GOT3 (cell line): Measurements from ENCODE around the gene PTPN9.
A peak's percentile ranks its signal among the peaks of the same experiment; 100 is the strongest.
"Not testable (repeated sequence)": the region's sequence is repeated elsewhere in the genome, so short reads cannot be mapped to it uniquely, and the experiment has no call there.

Experiments
- DNase-seq: peaks from one replicate; lab custom pipeline; 2025; ENCODE audit warnings: mixed read lengths; lab: John Stamatoyannopoulos, UW

The PTPN9 gene

GRCh38 chr15:75452865-75453702, 126.0 kb downstream of the PTPN9 start:
- no peak for DNase-seq

GRCh38 chr15:75452364-75452864, 126.7 kb downstream of the PTPN9 start:
- DNase-seq: no peak

GRCh38 chr15:75451674-75452363, 127.3 kb downstream of the PTPN9 start, which contains the start of gene SIN3A:
Gene SIN3A, minus strand, starts transcription at chr15:75451690. Its CDS starts 21,315 bp downstream, at chr15:75430375.
- peak; percentile 94 for DNase-seq

- DNase-seq: no peak
Observed at GRCh38 chr15:75451202-75451673, 127.9 kb downstream of the PTPN9 start.

- peak; percentile 77 for DNase-seq
Observed at GRCh38 chr15:75450307-75451201, 128.6 kb downstream of the PTPN9 start.

GRCh38 chr15:75449585-75450306, 129.4 kb downstream of the PTPN9 start:
- DNase-seq: no peak

GRCh38 chr15:75448171-75448570, 130.9 kb downstream of the PTPN9 start:
- not testable (repeated sequence) for DNase-seq

GRCh38 chr15:75446151-75446550, 133.0 kb downstream of the PTPN9 start:
- no peak for DNase-seq

- not testable (repeated sequence) for DNase-seq
Observed at GRCh38 chr15:75445324-75445723, 133.8 kb downstream of the PTPN9 start.

- not testable (repeated sequence) for DNase-seq
Observed at GRCh38 chr15:75443972-75444453, 135.1 kb downstream of the PTPN9 start.

GRCh38 chr15:75437721-75438120, 141.4 kb downstream of the PTPN9 start:
- no peak for DNase-seq

GRCh38 chr15:75436881-75437280, 142.2 kb downstream of the PTPN9 start:
- no peak for DNase-seq

- DNase-seq: no peak
Observed at GRCh38 chr15:75431682-75432081, 147.4 kb downstream of the PTPN9 start.

- no peak for DNase-seq
Observed at GRCh38 chr15:75431270-75431669, 147.8 kb downstream of the PTPN9 start.

GRCh38 chr15:75430259-75430658, 148.9 kb downstream of the PTPN9 start:
- DNase-seq: no peak

- DNase-seq: no peak
Observed at GRCh38 chr15:75428152-75428551, 151.0 kb downstream of the PTPN9 start.

GRCh38 chr15:75425966-75426500, 153.1 kb downstream of the PTPN9 start:
- no peak for DNase-seq

GRCh38 chr15:75422554-75422953, 156.6 kb downstream of the PTPN9 start:
- DNase-seq: no peak

- no peak for DNase-seq
Observed at GRCh38 chr15:75420698-75421097, 158.4 kb downstream of the PTPN9 start.

- no peak for DNase-seq
Observed at GRCh38 chr15:75416584-75416983, 162.5 kb downstream of the PTPN9 start.
